H1 (cell line): ENCODE measurements around the gene BLTP2. TPM values are rescaled to one million over a fixed set of nuclear protein-coding genes. Genes with fewer than 3 reads are reported as not detected.

Experiments used
- EGR1 ChIP-seq: IDR thresholded peaks from 2 replicates; pipeline ENCODE4 v1.6.1; 2011; ENCODE audit warnings: low read depth, low read length, borderline replicate concordance
- KDM1A ChIP-seq: fragments of 200-600, 300-600 bp; sonication (generic); IDR thresholded peaks from 2 replicates; pipeline ENCODE4 v1.7.1; 2016; ENCODE audit warnings: mild to moderate bottlenecking, low read length, borderline replicate concordance
- KDM4A ChIP-seq: IDR thresholded peaks from one replicate; pipeline ENCODE4 v1.7.1; 2012; ENCODE audit warnings: low read depth, mild to moderate bottlenecking, moderate library complexity, low read length, inconsistent platforms; ENCODE audit not compliant: severe bottlenecking
- SAP30 ChIP-seq: fragments of 300-600 bp; sonication (generic); IDR thresholded peaks from 2 replicates; pipeline ENCODE4 v1.7.1; 2012; ENCODE audit warnings: low read length, moderate library complexity, mild to moderate bottlenecking, inconsistent platforms; ENCODE audit not compliant: insufficient read depth, insufficient replicate concordance
- SP1 ChIP-seq: IDR thresholded peaks from 2 replicates; pipeline ENCODE4 v1.6.1; 2011; ENCODE audit warnings: low read depth, low read length
- SP4 ChIP-seq: IDR thresholded peaks from 2 replicates; pipeline ENCODE4 v1.6.1; 2012; ENCODE audit warnings: low read length, inconsistent platforms
- polyA plus RNA-seq, 7 experiments: library from polyadenylated mRNA; depleted of rRNA in 3 of 7; stranded (reverse) in 5 of 7; unstranded in 2 of 7; fragments of >200 nt in 5 of 7; fragments of 200-250 nt in 2 of 7; gene quantifications; 1 replicate in 5 of 7; 2 replicates in 1 of 7; 4 replicates in 1 of 7; pipeline versions ENCODE4 v1.2.1 to v1.2.3, GENCODE V29; 2011 to 2013; ENCODE audit warnings: missing spikeins in 2 of 7, mixed read lengths in 2 of 7
- total RNA-seq: library from RNA; stranded (reverse); fragmentation: NEBNext Ultra II Directional; extraction: Animal tissue kit (Norgen Biotek cat#: 25700); gene quantifications from 2 replicates; pipeline ENCODE4 v1.2.1, GENCODE V29; 2021
- TF ChIP-seq, protein P1 (sequence below): fragments of 300-600 bp; sonication (generic); IDR thresholded peaks from 2 replicates; pipeline ENCODE4 v1.7.1; 2012; ENCODE audit warnings: low read length, moderate library complexity, mild to moderate bottlenecking, inconsistent platforms; ENCODE audit not compliant: insufficient replicate concordance

BLTP2 gene
- total and polyA plus RNA-seq, 2 of the 8 experiments (the other 6 are each of a cell fraction or from before 2014, with no cell fraction given), result 80.9 to 140 TPM

DNA sequence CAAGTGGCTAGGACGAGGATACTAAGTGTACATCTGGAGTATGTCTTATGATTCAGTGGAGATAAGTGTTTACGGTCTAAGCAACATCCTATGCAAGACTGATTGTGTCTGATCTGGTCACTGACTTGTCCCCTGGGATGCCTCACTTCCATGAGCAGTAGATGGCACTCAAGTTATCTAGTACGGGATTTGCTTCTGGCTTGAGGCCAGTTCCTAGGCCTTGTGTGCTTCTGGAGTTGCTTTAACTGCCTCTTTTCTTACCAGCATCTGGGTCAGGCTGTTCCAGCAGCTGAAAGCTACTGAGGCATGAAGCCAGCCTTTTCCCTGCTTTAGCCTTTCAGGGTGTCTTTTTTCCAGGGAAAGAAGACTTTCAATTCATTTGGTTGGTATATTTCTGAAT lies 40.0 kb upstream of the BLTP2 start (continued):
- TF ChIP-seq, protein P1, sequence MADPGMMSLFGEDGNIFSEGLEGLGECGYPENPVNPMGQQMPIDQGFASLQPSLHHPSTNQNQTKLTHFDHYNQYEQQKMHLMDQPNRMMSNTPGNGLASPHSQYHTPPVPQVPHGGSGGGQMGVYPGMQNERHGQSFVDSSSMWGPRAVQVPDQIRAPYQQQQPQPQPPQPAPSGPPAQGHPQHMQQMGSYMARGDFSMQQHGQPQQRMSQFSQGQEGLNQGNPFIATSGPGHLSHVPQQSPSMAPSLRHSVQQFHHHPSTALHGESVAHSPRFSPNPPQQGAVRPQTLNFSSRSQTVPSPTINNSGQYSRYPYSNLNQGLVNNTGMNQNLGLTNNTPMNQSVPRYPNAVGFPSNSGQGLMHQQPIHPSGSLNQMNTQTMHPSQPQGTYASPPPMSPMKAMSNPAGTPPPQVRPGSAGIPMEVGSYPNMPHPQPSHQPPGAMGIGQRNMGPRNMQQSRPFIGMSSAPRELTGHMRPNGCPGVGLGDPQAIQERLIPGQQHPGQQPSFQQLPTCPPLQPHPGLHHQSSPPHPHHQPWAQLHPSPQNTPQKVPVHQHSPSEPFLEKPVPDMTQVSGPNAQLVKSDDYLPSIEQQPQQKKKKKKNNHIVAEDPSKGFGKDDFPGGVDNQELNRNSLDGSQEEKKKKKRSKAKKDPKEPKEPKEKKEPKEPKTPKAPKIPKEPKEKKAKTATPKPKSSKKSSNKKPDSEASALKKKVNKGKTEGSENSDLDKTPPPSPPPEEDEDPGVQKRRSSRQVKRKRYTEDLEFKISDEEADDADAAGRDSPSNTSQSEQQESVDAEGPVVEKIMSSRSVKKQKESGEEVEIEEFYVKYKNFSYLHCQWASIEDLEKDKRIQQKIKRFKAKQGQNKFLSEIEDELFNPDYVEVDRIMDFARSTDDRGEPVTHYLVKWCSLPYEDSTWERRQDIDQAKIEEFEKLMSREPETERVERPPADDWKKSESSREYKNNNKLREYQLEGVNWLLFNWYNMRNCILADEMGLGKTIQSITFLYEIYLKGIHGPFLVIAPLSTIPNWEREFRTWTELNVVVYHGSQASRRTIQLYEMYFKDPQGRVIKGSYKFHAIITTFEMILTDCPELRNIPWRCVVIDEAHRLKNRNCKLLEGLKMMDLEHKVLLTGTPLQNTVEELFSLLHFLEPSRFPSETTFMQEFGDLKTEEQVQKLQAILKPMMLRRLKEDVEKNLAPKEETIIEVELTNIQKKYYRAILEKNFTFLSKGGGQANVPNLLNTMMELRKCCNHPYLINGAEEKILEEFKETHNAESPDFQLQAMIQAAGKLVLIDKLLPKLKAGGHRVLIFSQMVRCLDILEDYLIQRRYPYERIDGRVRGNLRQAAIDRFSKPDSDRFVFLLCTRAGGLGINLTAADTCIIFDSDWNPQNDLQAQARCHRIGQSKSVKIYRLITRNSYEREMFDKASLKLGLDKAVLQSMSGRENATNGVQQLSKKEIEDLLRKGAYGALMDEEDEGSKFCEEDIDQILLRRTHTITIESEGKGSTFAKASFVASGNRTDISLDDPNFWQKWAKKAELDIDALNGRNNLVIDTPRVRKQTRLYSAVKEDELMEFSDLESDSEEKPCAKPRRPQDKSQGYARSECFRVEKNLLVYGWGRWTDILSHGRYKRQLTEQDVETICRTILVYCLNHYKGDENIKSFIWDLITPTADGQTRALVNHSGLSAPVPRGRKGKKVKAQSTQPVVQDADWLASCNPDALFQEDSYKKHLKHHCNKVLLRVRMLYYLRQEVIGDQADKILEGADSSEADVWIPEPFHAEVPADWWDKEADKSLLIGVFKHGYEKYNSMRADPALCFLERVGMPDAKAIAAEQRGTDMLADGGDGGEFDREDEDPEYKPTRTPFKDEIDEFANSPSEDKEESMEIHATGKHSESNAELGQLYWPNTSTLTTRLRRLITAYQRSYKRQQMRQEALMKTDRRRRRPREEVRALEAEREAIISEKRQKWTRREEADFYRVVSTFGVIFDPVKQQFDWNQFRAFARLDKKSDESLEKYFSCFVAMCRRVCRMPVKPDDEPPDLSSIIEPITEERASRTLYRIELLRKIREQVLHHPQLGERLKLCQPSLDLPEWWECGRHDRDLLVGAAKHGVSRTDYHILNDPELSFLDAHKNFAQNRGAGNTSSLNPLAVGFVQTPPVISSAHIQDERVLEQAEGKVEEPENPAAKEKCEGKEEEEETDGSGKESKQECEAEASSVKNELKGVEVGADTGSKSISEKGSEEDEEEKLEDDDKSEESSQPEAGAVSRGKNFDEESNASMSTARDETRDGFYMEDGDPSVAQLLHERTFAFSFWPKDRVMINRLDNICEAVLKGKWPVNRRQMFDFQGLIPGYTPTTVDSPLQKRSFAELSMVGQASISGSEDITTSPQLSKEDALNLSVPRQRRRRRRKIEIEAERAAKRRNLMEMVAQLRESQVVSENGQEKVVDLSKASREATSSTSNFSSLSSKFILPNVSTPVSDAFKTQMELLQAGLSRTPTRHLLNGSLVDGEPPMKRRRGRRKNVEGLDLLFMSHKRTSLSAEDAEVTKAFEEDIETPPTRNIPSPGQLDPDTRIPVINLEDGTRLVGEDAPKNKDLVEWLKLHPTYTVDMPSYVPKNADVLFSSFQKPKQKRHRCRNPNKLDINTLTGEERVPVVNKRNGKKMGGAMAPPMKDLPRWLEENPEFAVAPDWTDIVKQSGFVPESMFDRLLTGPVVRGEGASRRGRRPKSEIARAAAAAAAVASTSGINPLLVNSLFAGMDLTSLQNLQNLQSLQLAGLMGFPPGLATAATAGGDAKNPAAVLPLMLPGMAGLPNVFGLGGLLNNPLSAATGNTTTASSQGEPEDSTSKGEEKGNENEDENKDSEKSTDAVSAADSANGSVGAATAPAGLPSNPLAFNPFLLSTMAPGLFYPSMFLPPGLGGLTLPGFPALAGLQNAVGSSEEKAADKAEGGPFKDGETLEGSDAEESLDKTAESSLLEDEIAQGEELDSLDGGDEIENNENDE, result no peak
- TF ChIP-seq EGR1, result no peak
- TF ChIP-seq SAP30, result no peak
- TF ChIP-seq KDM1A, result no peak
- no peak for TF ChIP-seq KDM4A
- no peak for TF ChIP-seq SP1
- no peak for TF ChIP-seq SP4
